Measurements from ENCODE around the gene SMYD3.
"Not testable (repeated sequence)": the region's sequence is repeated elsewhere in the genome, so short reads cannot be mapped to it uniquely, and the experiment has no call there.

Gene SMYD3

GRCh38 chr1:245718951-245719350, 788.1 kb downstream of the SMYD3 start:
- no peak for DNase-seq (ENCODE audit: low read depth in 2 of 2)

- no peak for DNase-seq (ENCODE audit: low read depth in 2 of 2)
Measured at GRCh38 chr1:245718123-245718522, 789.0 kb downstream of the SMYD3 start.

- DNase-seq (ENCODE audit: low read depth in 2 of 2) = no peak
Measured at GRCh38 chr1:245717611-245718010, 789.5 kb downstream of the SMYD3 start.

DNA sequence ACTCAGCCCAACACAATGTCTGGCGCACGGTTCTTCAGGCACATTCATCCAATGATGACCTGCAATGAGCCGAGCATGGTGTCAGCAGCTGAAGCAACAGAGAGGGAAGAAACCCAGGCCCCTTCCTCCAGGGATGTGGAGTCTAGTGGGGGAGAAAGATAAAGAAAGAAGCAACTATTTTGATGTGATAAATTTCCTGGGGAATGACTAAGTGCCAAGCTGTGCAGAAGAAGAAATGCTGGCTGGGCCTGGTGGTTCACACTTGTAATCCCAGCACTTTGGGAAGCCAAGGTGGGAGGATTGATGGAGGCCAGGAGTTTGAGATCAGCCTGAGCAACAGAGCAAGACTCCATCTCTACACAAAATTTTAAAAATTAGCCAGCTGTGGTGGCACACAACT, 790.5 kb downstream of the SMYD3 start:
- DNase-seq (ENCODE audit: low read depth in 2 of 2) = no peak

DNA sequence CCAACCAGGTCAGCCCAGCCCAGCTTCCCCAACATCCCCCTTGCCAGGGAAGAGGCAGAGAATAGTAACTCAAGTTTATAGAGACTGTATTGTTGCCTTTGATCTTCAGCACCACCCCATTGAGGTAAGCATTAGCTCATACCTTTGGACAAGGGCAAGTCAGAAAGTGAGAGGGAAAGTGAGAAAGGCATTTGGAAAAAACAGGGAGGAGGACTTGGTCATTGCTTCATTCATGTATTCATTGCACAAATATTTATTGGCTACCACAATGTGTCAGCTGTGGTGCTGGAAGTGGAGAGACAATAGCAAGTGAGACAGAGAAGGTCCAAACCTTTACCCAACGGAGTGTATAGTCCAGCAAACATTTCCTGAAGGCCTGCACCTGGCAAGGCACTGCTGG, 791.1 kb downstream of the SMYD3 start:
- DNase-seq (ENCODE audit: low read depth in 2 of 2) = peak; percentile 61 to 64

- no peak for DNase-seq (ENCODE audit: low read depth in 2 of 2)
Measured at GRCh38 chr1:245715291-245715701, 791.8 kb downstream of the SMYD3 start.

GRCh38 chr1:245714027-245714426, 793.1 kb downstream of the SMYD3 start:
- DNase-seq (ENCODE audit: low read depth in 2 of 2) = not testable (repeated sequence)

GRCh38 chr1:245710961-245711903, 795.8 kb downstream of the SMYD3 start:
- DNase-seq (ENCODE audit: low read depth in 2 of 2) = no peak

- no peak for DNase-seq (ENCODE audit: low read depth in 2 of 2)
Measured at GRCh38 chr1:245707941-245708340, 799.1 kb downstream of the SMYD3 start.

- DNase-seq (ENCODE audit: low read depth in 2 of 2) = no peak
Measured at GRCh38 chr1:245704765-245705164, 802.3 kb downstream of the SMYD3 start.

- DNase-seq (ENCODE audit: low read depth in 2 of 2) = no peak
Measured at GRCh38 chr1:245704341-245704740, 802.7 kb downstream of the SMYD3 start.

DNA sequence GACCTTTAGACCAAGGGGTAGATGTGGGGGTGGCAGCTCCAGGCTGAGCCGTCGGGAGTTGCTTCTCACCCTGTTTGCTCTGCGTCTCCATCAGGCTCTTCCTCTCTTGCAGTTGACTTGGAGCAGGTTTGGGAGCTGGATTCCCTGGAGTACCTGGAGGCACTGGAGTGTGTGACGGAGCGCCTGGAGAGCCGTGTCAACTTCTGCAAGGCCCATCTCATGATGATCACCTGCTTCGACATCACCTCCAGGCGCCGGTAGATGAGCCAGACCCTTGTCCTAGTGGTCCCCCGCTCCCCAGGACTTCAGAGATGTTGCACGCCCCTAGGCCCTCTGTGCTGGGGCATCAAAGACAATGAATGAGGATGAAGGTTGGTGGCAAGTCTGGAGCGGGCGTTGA, 804.7 kb downstream of the SMYD3 start:
- DNase-seq (ENCODE audit: low read depth in 2 of 2) = no peak

- DNase-seq (ENCODE audit: low read depth in 2 of 2) = no peak
Measured at GRCh38 chr1:245701631-245702030, 805.4 kb downstream of the SMYD3 start.

- no peak for DNase-seq (ENCODE audit: low read depth in 2 of 2)
Measured at GRCh38 chr1:245700631-245701030, 806.4 kb downstream of the SMYD3 start.
